GM12878 (cell line): Measurements from ENCODE around the gene FGF12. TPM values are rescaled to one million over a fixed set of nuclear protein-coding genes. Genes with fewer than 3 reads are reported as not detected.

ENCODE experiments used
- ATAC-seq: fragments of 200-7000 bp; cut with Tn5 transposase; 3 replicates; pipeline ENCODE4 v1.9.1; 2020; ENCODE audit warnings: mild to moderate bottlenecking, moderate library complexity
- BruUV-seq: library from RNA; stranded (reverse); fragments of 400-500 nt; replicated peaks from 2 replicates; lab custom pipeline; 2021; lab: Mats Ljungman, UMichigan
- CTCF ChIA-PET: fragments of 300-600 bp; sonication (Branson Sonifier 250); formaldehyde crosslinking; extraction: SDS; loops from one replicate; lab custom pipeline; 2021; ENCODE audit warnings: inconsistent platforms; lab: Yijun Ruan, JAX
- POLR2A ChIA-PET: fragments of 350-600 bp; formaldehyde crosslinking; extraction: SDS; loops from one replicate; lab custom pipeline; 2021; ENCODE audit warnings: inconsistent platforms; lab: Charles Lee
- RAD21 ChIA-PET: fragments of 300-600 bp; sonication (Branson Sonifier 250); formaldehyde crosslinking; loops from one replicate; lab custom pipeline; 2023; ENCODE audit warnings: antibody characterized with exemption; ENCODE audit not compliant: unreplicated experiment; lab: Charles Lee
- SMC1A ChIA-PET: fragments of 300-600 bp; sonication (Branson Sonifier 250); formaldehyde crosslinking; loops from one replicate; lab custom pipeline; 2023; ENCODE audit not compliant: unreplicated experiment, uncharacterized antibody; lab: Charles Lee
- DNase-seq: peaks from one replicate; pipeline ENCODE4 v3.0.0-alpha.2; 2011; ENCODE audit warnings: low read depth, low spot score
- FAIRE-seq: peaks from 3 replicates; lab custom pipeline; 2011; peaks lifted over from hg19 to GRCh38; lab: Jason Lieb, UNC
- H2AFZ ChIP-seq: 2 replicates; pipeline ENCODE4 v1.6.0; 2011; ENCODE audit warnings: low read depth, low read length, control low read depth; ENCODE audit not compliant: control insufficient read depth
- H3K27ac ChIP-seq: 2 replicates; pipeline ENCODE4 v1.5.1; 2011; ENCODE audit warnings: control low read depth; ENCODE audit not compliant: control insufficient read depth, insufficient read depth
- H3K27me3 ChIP-seq, 2 experiments: replicated peaks in 1 of 2; 2 replicates each; pipeline versions ENCODE4 v1.6.0 to v1.6.1; 2011; ENCODE audit warnings: low read length in 1 of 2; ENCODE audit not compliant: control insufficient read depth in 2 of 2, insufficient read depth in 2 of 2
- H3K36me3 ChIP-seq, 2 experiments: 2 replicates each; pipeline ENCODE4 v1.5.1; 2011; ENCODE audit warnings: low read length in 1 of 2; ENCODE audit not compliant: control insufficient read depth in 2 of 2, insufficient read depth in 2 of 2
- H3K4me1 ChIP-seq: 2 replicates; pipeline ENCODE4 v1.6.1; 2011; ENCODE audit warnings: mild to moderate bottlenecking, low read length, moderate library complexity, mixed read lengths; ENCODE audit not compliant: control insufficient read depth, insufficient read depth
- H3K4me2 ChIP-seq: 2 replicates; pipeline ENCODE4 v1.6.0; 2011; ENCODE audit warnings: control low read depth; ENCODE audit not compliant: control insufficient read depth, insufficient read depth
- H3K4me3 ChIP-seq: fragments of 200-600 bp; sonication (generic); 2 replicates; pipeline ENCODE4 v1.5.1; 2016
- H3K79me2 ChIP-seq: 2 replicates; pipeline ENCODE4 v1.6.0; 2011; ENCODE audit warnings: low read length; ENCODE audit not compliant: control insufficient read depth, insufficient read depth
- H3K9ac ChIP-seq: 2 replicates; pipeline ENCODE4 v1.8.0; 2011; ENCODE audit warnings: low read length, control low read depth, mixed read lengths; ENCODE audit not compliant: control insufficient read depth, insufficient read depth
- H3K9me3 ChIP-seq: replicated peaks from 3 replicates; pipeline ENCODE4 v1.5.1; 2011; ENCODE audit warnings: mild to moderate bottlenecking, low read length; ENCODE audit not compliant: control insufficient read depth, insufficient read depth
- H4K20me1 ChIP-seq: 2 replicates; pipeline ENCODE4 v1.6.0; 2011; ENCODE audit not compliant: control insufficient read depth, insufficient read depth
- CBX3 ChIP-seq: fragments of 200-600 bp; sonication (generic); IDR thresholded peaks from 2 replicates; pipeline ENCODE4 v1.6.1; 2016; ENCODE audit warnings: low read depth, borderline replicate concordance
- CHD4 ChIP-seq: fragments of 200-600 bp; sonication (generic); IDR thresholded peaks from 2 replicates; pipeline ENCODE4 v1.6.1; 2016; ENCODE audit warnings: mild to moderate bottlenecking
- CREM ChIP-seq: IDR thresholded peaks from 2 replicates; pipeline ENCODE4 v1.6.1; 2014; ENCODE audit warnings: antibody characterized with exemption, low read depth
- MYC ChIP-seq: IDR thresholded peaks from 2 replicates; pipeline ENCODE4 v1.6.1; 2011; ENCODE audit warnings: mild to moderate bottlenecking, low read length, moderate library complexity, inconsistent platforms; ENCODE audit not compliant: insufficient read depth, insufficient replicate concordance, insufficient read length, severe bottlenecking
- SIX5 ChIP-seq: IDR thresholded peaks from 2 replicates; pipeline ENCODE4 v1.6.1; 2011; ENCODE audit warnings: mild to moderate bottlenecking, low read depth, low read length, moderate library complexity; ENCODE audit not compliant: severe bottlenecking
- TAF1 ChIP-seq: IDR thresholded peaks from 2 replicates; pipeline ENCODE4 v1.6.1; 2011; ENCODE audit warnings: mild to moderate bottlenecking, low read depth, low read length, borderline replicate concordance
- WGBS: methylation state at CpG from one replicate; pipeline ENCODE4 v1.1.6; 2016; ENCODE audit warnings: low lambda C conversion rate; ENCODE audit not compliant: insufficient replicate concordance, insufficient coverage; ENCODE audit errors: missing lambda C conversion rate; 5-methylcytosine and 5-hydroxymethylcytosine counted together
- in situ Hi-C: fragments of 300-500 bp; cut with MboI; formaldehyde crosslinking; loops from 9 replicates; pipeline ENCODE4 v1.14.3; 2018; ENCODE audit warnings: mixed read lengths
- intact Hi-C: fragments of 100-400 bp; cut with micrococcal nuclease; formaldehyde crosslinking; loops from one replicate; pipeline ENCODE4 v1.14.2; 2022; ENCODE audit not compliant: unreplicated experiment
- polyA plus RNA-seq, 11 experiments: library from polyadenylated mRNA; depleted of rRNA in 4 of 11; unstranded in 6 of 11; stranded (reverse) in 5 of 11; fragments of >200 nt; fragmentation: Nextera tagmentation in 4 of 11; fragmentation: Illumina TruSeq in 1 of 11; extraction: Ambion mirVana in 4 of 11; extraction: Trizol in 1 of 11; gene quantifications; 1 replicate in 1 of 11; 2 replicates in 10 of 11; pipeline versions ENCODE4 v1.2.1 to v1.2.3, GENCODE V29; 2011 to 2016; ENCODE audit warnings: inconsistent platforms in 2 of 11, missing spikeins in 2 of 11, low read depth in 1 of 11
- total RNA-seq, 4 experiments: library from RNA; depleted of rRNA in 3 of 4; stranded (reverse); fragments of >200 nt in 3 of 4; fragmentation: Illumina TruSeq in 1 of 4; extraction: Trizol in 1 of 4; gene quantifications; 2 replicates each; pipeline versions ENCODE4 v1.2.1 to v1.2.3, GENCODE V29; 2013 to 2021
- TF ChIP-seq, protein P1 (sequence below): fragments of 150-350 bp; IDR thresholded peaks from 2 replicates; pipeline ENCODE4 v1.6.1; 2014; ENCODE audit warnings: mild to moderate bottlenecking, low read depth, low read length

The FGF12 gene
- total and polyA plus RNA-seq, 10 of the 15 experiments (the other 5 are each of a cell fraction or from before 2014, with no cell fraction given), result 0.03 to 0.43 (median 0.13) TPM; not detected in 7

DNA sequence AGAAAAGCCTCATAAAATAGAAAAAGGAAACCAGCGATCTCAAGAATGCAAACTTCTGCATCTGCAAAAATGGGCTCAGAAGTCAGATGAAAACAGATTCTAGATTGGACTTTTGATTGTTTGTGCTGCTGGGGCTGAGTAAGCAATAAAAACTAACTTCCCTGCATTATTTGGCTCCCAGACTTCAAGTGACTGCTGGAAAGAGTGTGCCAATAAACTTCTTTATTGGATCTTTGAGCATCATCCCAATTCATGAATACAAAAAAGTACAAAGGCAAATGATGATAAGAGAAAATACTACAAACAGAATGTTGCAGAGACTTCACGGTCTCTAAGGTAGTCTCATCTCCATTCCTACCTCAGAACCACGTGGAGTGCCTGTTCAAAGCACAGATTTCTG, 97.9 kb downstream of the FGF12 start:
- H3K36me3 ChIP-seq, result no peaks in the 10 kb centered on the region
- H3K79me2 ChIP-seq, result no peaks in the 10 kb centered on the region
- no peak overlapping the region for H3K4me2 ChIP-seq
- no peak for FAIRE-seq
- no peaks in the 10 kb centered on the region for H3K27me3 ChIP-seq
- no peak for ATAC-seq
- H3K4me1 ChIP-seq, result no peaks in the 10 kb centered on the region
- no TSS peak for BruUV-seq
- intact Hi-C loops (no loop called here), in situ Hi-C loops (no loop called here)
- H3K9ac ChIP-seq, result no peak overlapping the region
- DNase-seq, result no peak
- H3K27ac ChIP-seq, result no peak overlapping the region
- H3K4me3 ChIP-seq, result no peak overlapping the region
- H3K9me3 ChIP-seq, result no peaks in the 10 kb centered on the region
- RAD21 ChIA-PET, result no interaction called here
- CTCF ChIA-PET, result no interaction called here
- WGBS, result 12% methylated on average over 3 of the region's 3 CpGs
- SMC1A ChIA-PET, result no interaction called here
- H2AFZ ChIP-seq, result no peak overlapping the region
- POLR2A ChIA-PET, result no interaction called here
- TF ChIP-seq CREM, result no peak
- no peaks in the 10 kb centered on the region for H4K20me1 ChIP-seq

DNA sequence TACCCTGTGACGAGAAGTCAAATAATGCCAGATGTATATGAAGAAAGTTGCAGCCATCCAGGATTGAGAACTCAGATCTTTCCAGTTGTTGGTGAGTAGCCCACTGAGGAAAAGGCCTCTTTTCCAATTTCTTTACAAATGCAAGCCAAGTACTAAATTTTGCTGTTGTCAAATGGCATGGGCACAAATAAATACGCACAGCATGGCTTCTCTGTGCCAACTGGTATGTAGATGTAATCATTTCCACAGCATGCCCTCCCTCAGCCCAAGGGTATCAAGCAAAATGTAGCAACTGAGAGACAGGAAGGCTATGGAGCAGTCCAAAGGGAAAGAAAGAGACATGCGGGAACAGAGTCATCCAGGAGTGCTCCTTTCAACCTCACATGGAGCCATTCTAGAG, 105.4 kb downstream of the FGF12 start:
- Histone ChIP-seq H3K36me3 (no peaks in the 10 kb centered on the region), H3K9me3 (no peaks in the 10 kb centered on the region), H3K4me3 (no peak overlapping the region), H3K27me3 (no peaks in the 10 kb centered on the region), H3K79me2 (no peaks in the 10 kb centered on the region), H3K4me2 (no peak overlapping the region), H3K27ac (no peak overlapping the region), H4K20me1 (no peaks in the 10 kb centered on the region), H3K9ac (no peak overlapping the region), H2AFZ (no peak overlapping the region), H3K4me1 (no peaks in the 10 kb centered on the region)
- POLR2A ChIA-PET, result no interaction called here
- no TSS peak for BruUV-seq
- no peak for DNase-seq
- in situ Hi-C loops (no loop called here), intact Hi-C loops (no loop called here)
- RAD21 ChIA-PET, result no interaction called here
- 2% methylated on average over 3 of the region's 3 CpGs for WGBS
- SMC1A ChIA-PET, result no interaction called here
- FAIRE-seq, result no peak
- no peak for ATAC-seq
- CTCF ChIA-PET, result no interaction called here
- TF ChIP-seq, protein P1, sequence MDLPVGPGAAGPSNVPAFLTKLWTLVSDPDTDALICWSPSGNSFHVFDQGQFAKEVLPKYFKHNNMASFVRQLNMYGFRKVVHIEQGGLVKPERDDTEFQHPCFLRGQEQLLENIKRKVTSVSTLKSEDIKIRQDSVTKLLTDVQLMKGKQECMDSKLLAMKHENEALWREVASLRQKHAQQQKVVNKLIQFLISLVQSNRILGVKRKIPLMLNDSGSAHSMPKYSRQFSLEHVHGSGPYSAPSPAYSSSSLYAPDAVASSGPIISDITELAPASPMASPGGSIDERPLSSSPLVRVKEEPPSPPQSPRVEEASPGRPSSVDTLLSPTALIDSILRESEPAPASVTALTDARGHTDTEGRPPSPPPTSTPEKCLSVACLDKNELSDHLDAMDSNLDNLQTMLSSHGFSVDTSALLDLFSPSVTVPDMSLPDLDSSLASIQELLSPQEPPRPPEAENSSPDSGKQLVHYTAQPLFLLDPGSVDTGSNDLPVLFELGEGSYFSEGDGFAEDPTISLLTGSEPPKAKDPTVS, result no peak
- TF ChIP-seq CHD4, result no peak
- no peak for TF ChIP-seq CBX3
- no peak for TF ChIP-seq TAF1
- TF ChIP-seq MYC, result no peak
- no peak for TF ChIP-seq SIX5
- TF ChIP-seq, all 136 proteins: peak for 0
